HG03432 (cell line): ENCODE data around the gene WASF1.
"Not testable (repeated sequence)": the region's sequence is repeated elsewhere in the genome, so short reads cannot be mapped to it uniquely, and the experiment has no call there.

Experiments used
- ATAC-seq: cut with Tn5 transposase; IDR thresholded peaks from one replicate; pipeline ENCODE4 v1.9.1; 2021; ENCODE audit warnings: mild to moderate bottlenecking, moderate library complexity; ENCODE audit not compliant: unreplicated experiment

The WASF1 gene

GRCh38 chr6:110178626-110179405 lies 654 bp downstream of the WASF1 start:
- ATAC-seq, result peak; percentile 30

- no peak for ATAC-seq
Measured at GRCh38 chr6:110173506-110174132, 5.9 kb downstream of the WASF1 start.

- ATAC-seq, result no peak
Measured at GRCh38 chr6:110170081-110170480, 9.4 kb downstream of the WASF1 start.

- ATAC-seq, result no peak
Measured at GRCh38 chr6:110158479-110158878, 21.0 kb downstream of the WASF1 start.

GRCh38 chr6:110147870-110148269 lies 31.6 kb downstream of the WASF1 start:
- ATAC-seq, result no peak

GRCh38 chr6:110140650-110141049 lies 38.8 kb downstream of the WASF1 start:
- no peak for ATAC-seq

GRCh38 chr6:110139052-110139451 lies 40.4 kb downstream of the WASF1 start:
- ATAC-seq, result no peak

GRCh38 chr6:110137924-110138887 lies 41.3 kb downstream of the WASF1 start:
- ATAC-seq, result no peak

- no peak for ATAC-seq
Measured at GRCh38 chr6:110130362-110130761, 49.1 kb downstream of the WASF1 start.

GRCh38 chr6:110128418-110128817 lies 51.1 kb downstream of the WASF1 start:
- no peak for ATAC-seq

GRCh38 chr6:110125361-110125760 lies 54.1 kb downstream of the WASF1 start:
- no peak for ATAC-seq

- ATAC-seq, result not testable (repeated sequence)
Measured at GRCh38 chr6:110121655-110122054, 57.8 kb downstream of the WASF1 start.

- ATAC-seq, result no peak
Measured at GRCh38 chr6:110116258-110116657, 63.2 kb downstream of the WASF1 start.

GRCh38 chr6:110114004-110114403 lies 65.5 kb downstream of the WASF1 start:
- no peak for ATAC-seq

- no peak for ATAC-seq
Measured at GRCh38 chr6:110105296-110105695, 74.2 kb downstream of the WASF1 start.

- ATAC-seq, result no peak
Measured at GRCh38 chr6:110103260-110103659, 76.2 kb downstream of the WASF1 start.

- ATAC-seq, result no peak
Measured at GRCh38 chr6:110102411-110102810, 77.1 kb downstream of the WASF1 start.

- peak; percentile 60 for ATAC-seq
Measured at GRCh38 chr6:110101885-110102284, 77.6 kb downstream of the WASF1 start.

- no peak for ATAC-seq
Measured at GRCh38 chr6:110098511-110099116, 80.9 kb downstream of the WASF1 start.

GRCh38 chr6:110097443-110097842 lies 82.0 kb downstream of the WASF1 start:
- ATAC-seq, result no peak

GRCh38 chr6:110095935-110096334 lies 83.5 kb downstream of the WASF1 start:
- no peak for ATAC-seq
